NCI-H2107 treated with DMSO at 0.1 percent for 48 hours (cell line): ENCODE data around the gene INPP5J.
"Not testable (repeated sequence)": the region's sequence is repeated elsewhere in the genome, so short reads cannot be mapped to it uniquely, and the experiment has no call there.

Source experiments
- DNase-seq: peaks from one replicate; lab custom pipeline; 2025; ENCODE audit not compliant: unreplicated experiment; lab: John Stamatoyannopoulos, UW

The INPP5J gene

DNA sequence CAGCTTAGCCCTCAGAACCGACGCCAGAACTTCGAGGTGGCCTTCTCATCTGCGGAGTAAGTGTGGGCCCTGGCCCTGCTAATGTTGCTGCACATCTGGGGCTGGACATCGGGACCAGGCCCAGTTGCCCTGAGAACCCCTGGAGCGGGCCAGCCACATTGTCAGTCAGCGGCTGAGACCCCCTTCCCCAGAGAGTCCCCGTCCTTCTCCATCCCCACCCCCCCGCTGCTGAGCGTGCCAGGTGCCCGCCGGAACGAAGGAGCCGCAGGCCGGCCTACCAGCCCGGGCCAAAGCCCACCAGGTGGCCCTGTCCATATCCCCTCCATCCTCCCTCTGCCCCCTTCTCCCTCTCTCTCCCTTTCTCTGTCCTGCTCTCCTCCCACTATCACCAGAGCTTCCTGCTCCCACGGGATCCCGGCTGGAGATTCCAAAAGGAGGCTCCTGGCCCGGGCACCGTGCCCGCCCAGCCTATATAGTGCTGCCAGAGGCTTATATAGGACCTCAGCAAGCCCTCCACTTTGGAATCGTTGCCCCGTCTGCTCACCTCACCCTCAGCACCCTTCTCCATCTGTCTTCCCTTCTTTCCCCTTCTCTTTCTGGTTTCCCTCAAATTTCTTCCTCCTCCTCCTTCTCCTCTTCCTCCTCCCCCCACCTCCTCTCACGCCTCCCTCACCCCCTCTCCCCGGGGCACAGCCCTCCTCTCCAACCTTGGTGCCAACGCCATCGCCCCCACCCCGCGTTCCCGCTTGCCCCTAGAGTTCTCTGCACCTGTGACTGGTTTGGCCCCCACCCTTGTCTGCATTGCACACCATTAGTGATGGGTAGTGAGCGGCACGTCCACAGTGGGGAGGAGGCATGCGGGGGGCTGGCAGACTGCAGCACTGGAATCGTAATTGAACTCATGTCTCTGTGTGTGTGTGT lies 22.7 kb upstream of the INPP5J start:
- no peak for DNase-seq

DNA sequence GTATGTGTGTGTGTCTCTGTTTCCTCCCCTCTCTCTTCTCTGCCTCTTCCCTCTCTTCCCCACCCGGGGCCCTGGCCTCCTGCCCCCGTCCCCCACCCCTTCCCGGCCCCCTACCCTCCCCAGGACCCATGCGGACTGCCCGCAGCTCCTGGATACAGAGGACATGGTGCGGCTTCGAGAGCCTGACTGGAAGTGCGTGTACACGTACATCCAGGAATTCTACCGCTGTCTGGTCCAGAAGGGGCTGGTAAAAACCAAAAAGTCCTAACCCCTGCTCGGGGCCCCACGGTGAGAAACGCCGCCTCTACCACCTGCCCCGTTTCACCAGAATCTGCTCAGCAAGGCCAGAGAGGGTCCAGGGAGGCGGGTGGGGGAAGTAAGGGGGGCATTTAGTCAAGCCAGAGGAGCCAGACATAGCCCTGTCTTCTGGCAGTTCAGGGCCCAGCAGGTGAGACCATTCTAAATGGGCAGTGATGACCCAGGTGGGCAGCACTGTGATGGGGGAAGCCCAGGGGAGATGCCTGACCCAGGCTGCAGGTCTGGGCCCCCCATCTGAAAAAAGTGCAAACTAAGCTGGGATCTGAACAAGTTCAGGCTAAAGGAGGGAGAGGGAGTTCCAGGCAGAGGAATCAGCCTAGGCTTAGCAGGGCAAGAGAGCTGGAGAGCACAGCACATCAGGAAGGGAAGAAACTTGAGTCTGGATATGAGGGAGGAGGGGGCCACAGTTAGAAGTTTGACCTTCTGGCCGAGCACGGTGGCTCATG lies 21.8 kb upstream of the INPP5J start:
- DNase-seq: no peak

DNA sequence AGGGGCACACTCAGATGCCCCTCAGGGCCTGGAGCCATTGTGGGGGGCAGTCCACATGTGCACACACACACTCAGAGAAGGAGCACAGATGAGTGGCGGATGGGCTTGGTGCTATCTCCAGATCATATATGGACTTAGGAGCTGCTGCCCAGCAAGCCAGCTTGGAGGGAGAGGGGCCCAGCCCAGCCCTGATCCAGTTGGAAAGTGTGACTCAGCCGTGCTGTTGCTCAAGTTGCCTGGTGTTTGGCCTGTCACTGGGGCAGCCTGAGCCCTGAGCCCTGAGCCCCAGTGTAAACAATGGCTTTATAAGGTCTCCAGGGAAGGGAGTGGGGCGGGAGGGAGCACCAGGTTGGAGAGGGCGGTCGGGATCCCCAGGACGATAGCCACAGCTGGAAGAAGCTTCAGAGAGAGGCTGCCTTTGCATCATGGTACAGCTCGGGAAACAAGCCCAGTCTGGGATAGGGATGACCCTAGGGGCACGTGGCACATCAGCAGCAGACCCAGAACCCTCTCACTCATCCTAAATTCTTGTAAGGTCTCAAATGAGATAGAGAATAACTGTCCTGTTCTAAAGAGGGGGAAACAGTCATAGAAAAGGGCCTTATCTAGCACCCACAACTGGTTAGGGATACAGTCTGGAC lies 20.2 kb upstream of the INPP5J start:
- DNase-seq: no peak

DNA sequence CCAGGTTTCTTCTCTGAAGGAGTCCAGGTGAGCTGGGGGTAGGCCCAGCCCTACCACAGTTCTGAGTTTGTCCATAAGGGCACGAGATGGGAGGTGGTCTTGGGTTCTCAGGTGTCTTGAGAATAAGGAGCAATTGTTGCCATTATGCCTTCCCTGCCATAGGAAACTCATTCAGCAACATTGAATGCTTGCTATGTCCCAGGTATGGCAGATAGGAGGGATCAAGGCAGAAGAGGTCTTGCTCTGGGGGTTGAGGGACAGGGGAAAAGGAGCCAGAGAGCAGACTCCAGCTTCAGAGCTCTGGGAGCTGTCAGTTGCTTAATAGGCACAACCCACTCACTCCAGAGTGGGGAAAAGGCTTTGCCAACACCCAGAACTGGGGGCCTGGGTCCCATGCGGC lies 19.7 kb upstream of the INPP5J start:
- DNase-seq: no peak

DNA sequence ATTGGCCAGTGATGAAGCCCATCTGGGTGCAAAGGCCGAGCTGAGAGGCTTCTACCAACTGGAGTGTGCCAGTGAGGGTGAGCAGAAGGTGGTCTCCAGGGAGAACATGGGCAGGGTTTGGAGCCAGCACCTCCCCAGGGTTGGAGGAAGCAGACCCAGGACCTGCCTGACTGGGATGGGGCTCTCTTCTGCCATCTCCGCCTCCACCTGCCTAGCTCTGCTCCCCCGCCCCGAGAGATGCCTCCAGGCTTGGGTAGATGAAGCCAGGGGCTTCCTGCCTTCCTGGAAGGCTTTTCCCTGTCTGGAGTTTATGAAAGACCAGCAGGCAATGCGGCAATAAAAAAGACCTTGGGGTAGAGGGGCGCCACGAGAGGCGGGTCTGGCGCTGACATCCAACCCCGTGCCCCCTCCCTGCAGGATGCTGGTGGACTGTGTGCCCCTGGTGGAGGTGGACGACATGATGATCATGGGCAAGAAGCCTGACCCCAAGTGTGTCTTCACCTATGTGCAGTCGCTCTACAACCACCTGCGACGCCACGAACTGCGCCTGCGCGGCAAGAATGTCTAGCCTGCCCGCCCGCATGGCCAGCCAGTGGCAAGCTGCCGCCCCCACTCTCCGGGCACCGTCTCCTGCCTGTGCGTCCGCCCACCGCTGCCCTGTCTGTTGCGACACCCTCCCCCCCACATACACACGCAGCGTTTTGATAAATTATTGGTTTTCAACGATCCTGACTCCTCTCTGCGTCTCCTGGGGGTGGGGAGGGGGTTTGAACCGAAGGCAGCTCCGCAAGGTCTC lies 18.7 kb upstream of the INPP5J start:
- no peak for DNase-seq

DNA sequence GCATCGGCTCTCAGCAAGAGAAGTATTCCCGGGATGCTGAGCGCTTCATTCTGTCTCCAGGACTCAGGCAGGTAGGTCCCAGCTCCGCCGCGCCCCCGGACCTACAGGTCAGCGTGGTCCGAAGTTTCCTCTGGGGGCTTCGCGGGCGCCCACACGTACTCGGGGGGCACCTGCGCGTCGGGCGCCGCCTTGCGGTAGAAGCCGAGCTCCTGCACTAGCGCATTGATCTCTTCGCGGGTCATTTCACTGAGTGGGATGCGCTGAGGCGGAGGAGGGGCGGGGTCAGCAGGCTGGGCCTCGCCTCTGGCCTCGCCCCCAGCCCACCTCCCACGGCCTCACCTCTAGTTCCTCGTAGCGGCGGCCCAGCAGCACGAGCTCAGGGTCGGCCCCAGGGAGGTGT lies 17.9 kb upstream of the INPP5J start:
- no peak for DNase-seq

DNA sequence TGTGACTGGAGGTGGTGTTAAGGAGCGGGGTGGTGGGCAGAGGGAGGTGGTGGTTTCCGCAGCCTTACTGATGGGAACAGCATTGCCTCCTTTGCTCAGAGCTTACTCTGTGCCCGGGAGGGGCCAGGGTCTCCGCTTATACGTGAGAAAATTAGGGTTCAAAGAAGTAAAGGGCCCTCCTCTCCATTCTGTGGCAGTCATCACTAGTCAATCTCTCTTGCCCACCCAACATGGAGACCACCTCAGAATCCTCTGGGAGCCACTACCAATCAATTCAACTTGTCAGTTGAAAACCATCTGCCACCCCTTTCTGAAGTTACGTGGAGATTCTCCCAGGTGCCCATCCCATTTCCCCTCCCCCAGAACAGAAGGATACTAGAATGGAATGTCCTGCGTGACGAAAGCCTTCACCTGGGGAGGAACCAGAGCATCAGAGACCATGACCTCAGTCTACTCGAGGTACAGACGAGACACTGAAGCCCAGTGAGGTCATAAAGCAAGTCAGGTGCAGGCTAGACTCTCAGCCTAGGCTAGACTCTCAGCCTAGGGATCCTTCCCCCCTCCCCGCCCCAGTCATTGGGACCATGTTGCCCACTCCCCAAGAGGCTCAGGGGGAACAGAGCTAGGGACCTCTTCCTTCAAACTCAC lies 17.4 kb upstream of the INPP5J start:
- no peak for DNase-seq

DNA sequence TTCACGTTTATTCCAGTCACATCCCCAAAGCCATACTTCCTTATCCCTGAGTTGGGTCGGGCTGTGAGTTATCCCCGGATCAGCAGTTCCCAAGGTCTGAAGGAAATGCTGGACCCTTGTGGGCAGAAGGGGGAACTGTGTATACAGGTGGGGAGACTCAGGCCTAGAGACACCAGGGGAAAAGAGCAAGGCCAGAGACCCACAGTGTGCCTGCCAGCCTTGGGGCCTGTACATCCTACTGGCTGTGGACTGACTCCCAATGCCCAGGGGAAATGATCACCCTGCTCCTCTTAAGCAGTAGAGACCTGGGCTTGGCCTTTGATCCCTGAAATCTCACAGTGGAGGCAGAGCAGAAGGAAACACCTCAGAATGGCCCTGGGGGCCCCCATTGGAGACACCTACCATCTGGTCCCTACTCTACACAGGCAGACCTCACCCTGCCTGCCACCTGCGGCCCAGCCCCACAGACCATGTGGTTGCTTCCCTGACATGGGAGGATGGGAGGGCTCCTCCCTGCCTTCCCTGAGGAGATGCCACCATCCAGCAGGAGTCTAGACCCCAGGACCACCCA lies 16.7 kb upstream of the INPP5J start:
- no peak for DNase-seq

DNA sequence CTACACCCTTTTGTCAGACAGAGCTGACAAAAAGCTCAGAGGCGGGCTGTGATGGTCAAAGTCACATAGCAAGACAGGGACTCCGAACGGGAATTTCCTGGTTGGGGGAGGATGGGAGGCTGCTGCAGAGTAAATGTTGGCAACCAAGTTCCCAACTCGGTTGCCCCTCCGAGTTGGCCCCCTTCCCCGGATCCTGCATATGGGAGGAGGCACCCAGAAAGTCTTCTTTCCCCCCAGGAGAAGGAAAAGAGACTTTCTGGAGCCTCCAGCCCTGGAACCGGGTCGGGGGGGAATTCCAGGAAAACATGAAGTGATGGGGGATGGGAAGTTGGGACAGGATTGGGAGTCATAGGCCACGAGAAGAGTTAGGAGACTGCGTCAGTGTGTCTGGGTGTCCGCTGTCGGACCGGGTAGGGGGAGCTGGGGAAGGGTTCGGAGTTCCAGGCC lies 16.0 kb upstream of the INPP5J start:
- DNase-seq: no peak

DNA sequence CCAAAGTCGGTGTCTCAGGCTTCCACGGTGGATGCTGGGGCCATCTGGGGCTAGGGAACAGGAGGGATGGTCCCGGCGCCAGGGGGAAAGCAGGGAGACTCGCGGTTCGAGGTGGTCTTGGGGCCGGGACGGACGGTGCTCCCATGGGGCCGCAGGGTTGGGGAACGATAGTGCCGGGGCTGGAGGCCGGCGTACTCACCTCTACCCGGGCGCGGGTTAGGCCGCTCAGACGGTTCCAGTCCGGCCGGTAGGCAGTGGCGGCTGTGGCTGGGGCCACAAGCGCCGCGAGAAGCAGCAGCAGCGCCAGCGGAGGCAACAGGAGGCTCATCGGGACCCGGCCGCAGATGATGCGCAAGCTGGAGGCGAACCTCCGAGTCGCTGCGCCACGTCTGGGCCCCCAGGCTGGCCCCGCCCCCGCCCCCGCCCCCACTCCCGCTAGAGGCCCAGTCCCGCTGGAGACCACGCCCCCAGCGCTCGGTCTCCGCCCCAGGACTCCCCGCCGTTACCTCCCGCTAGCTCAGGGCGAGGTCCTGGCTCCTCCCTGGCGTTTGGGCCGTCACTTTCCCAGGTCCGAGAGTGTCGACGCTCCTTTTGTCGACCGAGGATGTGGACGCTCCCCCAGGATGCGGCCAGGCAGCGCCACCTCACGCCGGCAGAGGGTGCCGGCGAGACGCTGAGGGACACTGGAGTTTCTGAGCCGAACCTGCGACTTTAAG lies 15.4 kb upstream of the INPP5J start, which contains the start of gene SELENOM:
SELENOM (minus strand) TSS at position 391 of the 716 bp plus-strand sequence; CDS start at position 328, 63 bp downstream.
- DNase-seq: no peak

DNA sequence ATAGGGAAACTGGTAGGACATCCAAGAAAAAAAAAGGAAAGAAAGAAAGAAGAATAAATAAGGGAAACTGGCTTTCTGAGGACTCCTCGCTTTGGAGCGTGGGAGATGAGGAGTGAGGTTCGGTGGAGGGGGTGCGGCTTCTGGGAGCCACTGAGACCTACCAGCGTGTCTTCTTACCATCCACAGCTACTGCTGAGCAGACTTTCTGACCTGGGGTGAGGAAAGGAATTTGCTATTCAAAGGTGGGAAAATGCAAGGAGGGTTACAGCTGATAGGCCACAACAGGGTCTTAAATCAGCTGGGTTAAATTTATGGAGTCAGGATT lies 14.9 kb upstream of the INPP5J start:
- peak; percentile 18 for DNase-seq

DNA sequence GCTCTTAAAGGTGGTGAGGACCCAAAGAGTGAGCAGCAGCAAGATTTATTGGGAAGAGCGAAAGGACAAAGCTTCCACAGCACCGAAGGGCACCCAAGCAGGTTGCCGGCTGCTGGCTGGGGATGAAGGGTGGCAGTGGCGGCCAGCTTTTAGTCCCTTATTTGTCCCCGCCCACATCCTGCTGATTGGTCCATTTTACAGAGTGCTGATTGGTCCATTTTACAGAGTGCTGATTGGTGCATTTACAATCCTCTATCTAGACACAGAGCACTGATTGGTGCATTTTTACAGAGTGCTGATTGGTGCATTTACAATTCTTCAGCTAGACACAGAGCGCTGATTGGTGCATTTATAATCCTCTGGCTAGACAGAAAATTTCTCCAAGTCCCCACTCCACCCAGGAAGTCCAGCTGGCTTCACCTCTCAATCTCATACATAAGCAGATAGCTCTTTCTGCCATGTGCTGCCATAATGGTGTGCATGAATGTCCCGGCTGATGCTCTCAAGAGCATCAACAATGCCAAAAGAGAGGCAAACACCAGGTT lies 10.1 kb upstream of the INPP5J start:
- not testable (repeated sequence) for DNase-seq

DNA sequence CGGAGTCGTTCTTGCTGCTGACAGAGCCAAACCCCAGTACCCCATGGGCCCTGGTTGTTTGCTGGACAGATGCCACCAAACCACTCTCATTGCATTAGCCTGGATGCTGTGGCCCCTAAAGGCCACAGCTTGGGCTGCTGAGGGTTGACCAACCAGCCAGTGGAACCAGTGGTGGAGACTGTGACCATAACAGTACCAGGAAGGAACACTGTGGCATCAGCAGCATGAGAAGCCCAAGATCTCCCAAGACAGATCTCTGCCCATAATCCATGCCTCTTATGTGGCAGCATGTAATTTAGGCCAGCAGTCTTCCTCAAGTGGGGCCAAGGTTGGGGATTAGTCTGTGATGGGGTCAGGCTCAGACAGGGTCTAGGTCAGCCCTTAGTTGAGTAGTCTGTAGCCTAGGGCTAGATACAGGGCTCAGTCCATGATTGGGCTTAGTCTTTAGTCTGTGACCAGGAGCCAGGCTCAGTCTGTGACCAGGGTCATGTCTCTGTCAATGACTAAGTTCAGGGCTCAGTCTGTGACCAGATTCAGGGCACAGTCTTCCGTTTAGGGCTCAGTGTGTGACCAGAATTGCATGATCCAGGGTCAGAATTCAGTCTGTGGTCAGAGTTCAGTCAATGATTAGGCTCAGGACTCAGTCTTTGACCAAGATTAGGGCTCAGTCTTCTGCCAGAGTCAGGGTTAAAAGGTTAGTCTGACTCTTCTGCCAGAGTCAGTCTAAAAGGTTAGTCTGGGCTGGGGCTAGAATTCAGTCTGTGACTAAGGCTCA lies 4.5 kb upstream of the INPP5J start:
- no peak for DNase-seq

DNA sequence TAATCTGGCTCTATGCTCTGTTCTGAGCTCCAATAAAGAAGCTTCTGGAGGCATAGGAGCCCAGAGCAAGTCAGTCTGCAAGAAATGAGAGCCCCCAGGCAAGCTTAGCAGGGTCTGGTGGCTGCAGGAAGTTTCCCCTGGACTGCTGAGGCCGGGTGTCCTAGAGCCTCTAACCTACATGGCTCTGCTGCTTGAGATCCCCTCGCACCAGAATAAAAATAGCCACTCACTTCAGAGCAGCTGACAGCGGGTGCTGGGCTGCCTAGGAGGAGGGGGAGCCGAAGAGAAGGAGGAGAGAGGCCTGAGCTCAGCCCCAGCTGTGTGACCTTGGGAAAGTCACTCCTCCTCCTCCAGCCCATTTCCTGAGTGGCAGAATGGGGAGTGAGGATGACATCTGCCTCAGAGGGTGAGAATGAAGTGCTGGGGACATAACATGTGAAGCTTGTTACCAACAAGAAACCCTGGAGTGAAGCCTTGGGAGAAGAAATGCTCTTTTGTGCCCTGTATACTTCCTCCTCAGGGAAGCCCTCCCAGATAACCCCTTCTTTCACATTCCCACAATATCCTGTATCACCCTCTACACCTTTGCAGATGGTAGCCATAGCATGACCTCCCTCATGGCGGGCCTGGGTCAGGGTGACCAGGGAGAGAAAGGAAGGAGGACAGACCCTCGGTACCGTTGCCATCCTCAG lies 3.6 kb upstream of the INPP5J start:
- no peak for DNase-seq

DNA sequence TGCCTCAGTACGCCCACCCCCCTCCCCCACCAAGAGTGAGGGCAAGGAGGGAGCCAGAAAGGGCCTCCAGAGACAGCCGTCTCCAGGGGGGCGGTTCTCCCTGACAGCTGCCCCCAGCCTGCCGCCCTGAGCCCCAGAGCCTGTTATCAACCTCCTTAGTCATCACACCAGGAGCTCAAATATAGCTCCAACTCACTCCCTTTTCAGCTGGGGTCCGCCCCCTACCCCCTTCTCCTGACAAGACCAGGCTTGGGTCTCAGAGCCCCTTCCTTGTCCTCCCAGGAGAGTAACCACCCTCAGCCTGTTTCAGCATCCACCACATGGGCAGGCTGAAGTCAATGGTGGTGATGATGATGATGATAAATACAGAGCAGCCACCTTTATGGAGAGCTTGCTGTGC lies 2.5 kb upstream of the INPP5J start:
- no peak for DNase-seq

DNA sequence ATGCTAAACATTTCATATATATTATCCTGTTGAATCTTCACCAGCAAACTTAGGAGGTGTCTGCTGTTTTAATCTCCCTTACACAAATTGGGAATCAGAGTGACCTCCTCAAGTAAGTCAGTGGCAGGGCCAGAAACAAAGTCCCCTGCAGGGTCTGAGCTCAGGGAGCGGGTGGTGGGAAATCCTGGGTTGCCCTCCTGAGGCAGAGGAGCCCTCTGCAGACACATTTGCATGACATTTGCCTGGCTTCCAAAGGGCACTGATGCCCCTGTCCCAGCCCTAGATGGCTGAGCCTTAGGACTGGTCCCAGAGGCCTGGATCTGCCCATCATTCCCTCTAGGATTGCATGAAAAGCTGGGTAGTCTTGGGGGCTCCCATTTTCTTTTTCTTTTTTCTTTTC lies 2.1 kb upstream of the INPP5J start:
- DNase-seq: no peak

DNA sequence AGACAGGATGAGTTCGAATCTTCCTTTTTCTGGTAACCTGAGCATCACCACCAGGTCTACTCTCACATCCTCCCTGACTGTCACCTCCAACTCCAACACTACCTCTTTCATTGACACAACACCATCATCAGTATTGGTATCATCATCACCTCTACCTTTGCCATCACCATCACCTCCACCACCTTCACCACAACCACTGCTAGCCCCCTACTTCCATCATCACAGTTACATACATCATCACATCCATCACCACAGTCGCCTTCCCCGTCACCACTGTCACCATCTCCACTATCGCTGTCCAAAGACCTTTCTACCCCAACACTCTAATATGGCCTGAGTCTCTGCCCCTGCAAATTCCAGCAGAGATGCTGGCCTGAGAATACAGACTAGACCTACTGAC lies 1.4 kb upstream of the INPP5J start:
- DNase-seq: no peak

DNA sequence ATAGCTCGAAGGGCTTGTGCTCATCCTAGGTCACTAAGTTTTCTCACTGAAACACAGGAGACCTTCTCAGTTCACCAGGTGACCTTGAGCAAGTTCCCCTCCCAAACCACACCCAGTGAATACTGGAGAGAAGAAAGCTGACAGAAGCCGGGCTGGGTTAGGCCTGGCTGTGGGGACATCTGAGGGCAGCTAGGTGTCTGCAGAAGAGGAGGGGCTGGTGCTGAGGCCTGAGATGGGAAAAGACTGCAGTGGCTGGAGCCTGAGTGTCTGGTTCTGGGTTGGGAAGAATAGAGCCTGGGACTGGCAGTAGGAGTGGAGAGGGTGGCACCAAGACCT lies 602 bp upstream of the INPP5J start:
- DNase-seq: no peak
